ENCODE measurements around the gene ZNF582. TPM values are rescaled to one million over a fixed set of nuclear protein-coding genes. Genes with fewer than 3 reads are reported as not detected.
A peak's percentile ranks its signal among the peaks of the same experiment; 100 is the strongest.

Gene ZNF582
- total RNA-seq, 1 donor: 2.2 TPM

DNA sequence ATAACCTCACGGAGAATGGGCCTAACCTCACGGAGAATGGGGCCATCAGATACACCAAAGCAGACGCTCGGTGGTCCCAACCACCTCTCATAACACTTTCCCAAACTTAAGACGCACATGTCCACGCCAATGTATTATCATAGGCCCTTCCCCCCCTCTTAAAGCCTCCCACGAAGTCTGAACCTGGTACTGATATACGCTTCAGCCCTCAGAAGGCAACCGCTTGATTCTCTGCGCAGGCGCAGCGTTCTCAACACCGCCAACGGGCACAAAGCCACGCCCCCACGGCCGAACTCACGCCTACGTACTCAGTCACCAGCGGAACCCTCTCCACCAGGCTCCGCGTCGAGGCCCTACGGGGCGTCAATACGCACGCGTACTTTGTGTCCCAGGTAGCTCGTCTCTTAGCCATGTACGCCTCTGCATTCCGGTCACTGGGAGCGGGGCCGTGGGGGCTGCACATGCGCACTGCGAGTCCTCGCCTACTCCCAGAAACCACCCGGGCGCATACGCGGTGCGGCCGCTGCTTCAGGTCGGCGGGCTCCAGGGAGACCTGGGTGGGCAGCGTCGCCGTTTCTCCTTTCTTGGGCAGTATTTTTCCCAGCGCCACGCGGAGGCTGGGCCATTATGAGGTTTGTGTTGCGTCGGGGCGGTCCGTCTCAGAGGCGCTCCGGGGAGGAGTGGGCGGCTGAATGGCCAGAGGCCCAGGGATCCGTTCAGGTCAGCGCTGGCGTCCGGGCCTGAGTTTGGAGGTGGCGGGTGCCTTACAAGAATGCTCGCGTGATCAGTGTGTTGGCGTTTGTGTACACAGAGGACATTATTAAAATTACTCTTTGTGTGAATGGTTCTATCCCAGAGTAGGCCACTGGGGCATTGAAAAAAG is 25.3 kb downstream of the ZNF582 start:
- Histone ChIP-seq H2AFZ (ENCODE audit: low read length) (peak overlapping the region; percentile 85), H3K27ac (ENCODE audit: low read depth, low read length) (peak overlapping the region; percentile 74), H4K20me1 (ENCODE audit: insufficient read depth, low read length) (no peaks in the 10 kb centered on the region), H3K4me1 (ENCODE audit: insufficient read depth, low read length) (peaks cover 10% of the 10 kb centered on the region), H3K79me2 (ENCODE audit: insufficient read depth, low read length) (peaks cover 24% of the 10 kb centered on the region), H3K4me3 (ENCODE audit: insufficient read depth, low read length) (peak overlapping the region; percentile 85), H3K27me3 (ENCODE audit: insufficient read depth, low read length) (no peaks in the 10 kb centered on the region), H3K4me2 (ENCODE audit: insufficient read depth, low read length) (peak overlapping the region; percentile 90), H3K9me3 (ENCODE audit: low read depth, low read length) (no peaks in the 10 kb centered on the region), H3K36me3 (ENCODE audit: insufficient read depth, low read length) (peaks cover 24% of the 10 kb centered on the region)
- DNase-seq (ENCODE audit: insufficient read length, low spot score, missing footprints): peak; percentile 94
- TF ChIP-seq, protein P1, sequence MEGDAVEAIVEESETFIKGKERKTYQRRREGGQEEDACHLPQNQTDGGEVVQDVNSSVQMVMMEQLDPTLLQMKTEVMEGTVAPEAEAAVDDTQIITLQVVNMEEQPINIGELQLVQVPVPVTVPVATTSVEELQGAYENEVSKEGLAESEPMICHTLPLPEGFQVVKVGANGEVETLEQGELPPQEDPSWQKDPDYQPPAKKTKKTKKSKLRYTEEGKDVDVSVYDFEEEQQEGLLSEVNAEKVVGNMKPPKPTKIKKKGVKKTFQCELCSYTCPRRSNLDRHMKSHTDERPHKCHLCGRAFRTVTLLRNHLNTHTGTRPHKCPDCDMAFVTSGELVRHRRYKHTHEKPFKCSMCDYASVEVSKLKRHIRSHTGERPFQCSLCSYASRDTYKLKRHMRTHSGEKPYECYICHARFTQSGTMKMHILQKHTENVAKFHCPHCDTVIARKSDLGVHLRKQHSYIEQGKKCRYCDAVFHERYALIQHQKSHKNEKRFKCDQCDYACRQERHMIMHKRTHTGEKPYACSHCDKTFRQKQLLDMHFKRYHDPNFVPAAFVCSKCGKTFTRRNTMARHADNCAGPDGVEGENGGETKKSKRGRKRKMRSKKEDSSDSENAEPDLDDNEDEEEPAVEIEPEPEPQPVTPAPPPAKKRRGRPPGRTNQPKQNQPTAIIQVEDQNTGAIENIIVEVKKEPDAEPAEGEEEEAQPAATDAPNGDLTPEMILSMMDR (IDR thresholded peaks at IDR 0.05; ENCODE audit: extremely low read depth, low read depth, low read length): no peak

DNA sequence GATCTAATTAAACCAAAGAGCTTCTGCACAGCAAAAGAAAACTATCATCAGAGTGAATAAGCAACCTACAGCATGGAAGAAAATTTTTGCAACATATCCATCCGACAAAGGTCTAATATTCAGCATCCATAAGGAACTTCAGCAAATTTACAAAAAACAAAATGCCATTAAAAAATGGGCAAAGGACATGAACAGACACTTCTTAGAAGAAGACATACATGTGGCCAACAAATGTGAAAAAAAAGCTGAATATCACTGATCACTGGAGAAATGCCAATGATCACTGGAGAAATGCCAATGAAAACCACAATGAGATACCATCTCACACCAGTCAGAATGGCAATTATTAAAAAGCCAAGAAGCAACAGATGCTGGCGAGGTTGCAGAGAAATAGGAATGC is 32.5 kb downstream of the ZNF582 start:
- no peaks in the 10 kb centered on the region for H3K27me3 ChIP-seq (ENCODE audit: insufficient read depth, low read length)

DNA sequence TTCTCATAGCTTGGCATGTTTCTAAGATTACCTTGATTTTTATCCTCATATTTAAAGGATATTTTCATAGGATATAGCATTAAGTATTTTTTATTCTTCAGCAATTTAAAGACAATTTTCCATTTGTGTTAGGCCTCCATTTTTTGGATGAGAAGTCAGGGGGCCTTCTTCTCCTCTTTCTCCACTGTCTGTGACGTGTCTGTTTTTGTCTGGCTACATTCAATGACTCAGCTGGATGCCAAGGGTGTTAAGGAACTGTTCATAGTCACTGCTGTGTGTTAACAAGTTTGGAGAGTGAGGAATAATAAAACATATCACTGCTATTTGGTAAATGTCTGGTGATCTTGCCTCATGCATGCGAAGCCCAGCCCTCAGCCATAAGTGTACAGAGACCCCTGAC is 36.4 kb downstream of the ZNF582 start:
- Histone ChIP-seq H2AFZ (ENCODE audit: low read length) (no peak overlapping the region), H3K79me2 (ENCODE audit: insufficient read depth, low read length) (no peaks in the 10 kb centered on the region), H4K20me1 (ENCODE audit: insufficient read depth, low read length) (no peaks in the 10 kb centered on the region), H3K27me3 (ENCODE audit: insufficient read depth, low read length) (no peaks in the 10 kb centered on the region), H3K4me2 (ENCODE audit: insufficient read depth, low read length) (no peak overlapping the region), H3K4me3 (ENCODE audit: insufficient read depth, low read length) (no peak overlapping the region), H3K4me1 (ENCODE audit: insufficient read depth, low read length) (no peaks in the 10 kb centered on the region), H3K27ac (ENCODE audit: low read depth, low read length) (no peak overlapping the region), H3K36me3 (ENCODE audit: insufficient read depth, low read length) (no peaks in the 10 kb centered on the region), H3K9me3 (ENCODE audit: low read depth, low read length) (no peaks in the 10 kb centered on the region)
- no peak for DNase-seq (ENCODE audit: insufficient read length, low spot score, missing footprints)
- TF ChIP-seq, protein P1 (IDR thresholded peaks at IDR 0.05; ENCODE audit: extremely low read depth, low read depth, low read length): no peak

More for the DNA sequence above, 32.5 kb downstream of the ZNF582 start:
- no peak overlapping the region for H3K27ac ChIP-seq (ENCODE audit: low read depth, low read length)
- DNase-seq (ENCODE audit: insufficient read length, low spot score, missing footprints): no peak
- H3K4me3 ChIP-seq (ENCODE audit: insufficient read depth, low read length): no peak overlapping the region
- no peak overlapping the region for H3K4me2 ChIP-seq (ENCODE audit: insufficient read depth, low read length)
- no peaks in the 10 kb centered on the region for H3K79me2 ChIP-seq (ENCODE audit: insufficient read depth, low read length)
- no peaks in the 10 kb centered on the region for H3K4me1 ChIP-seq (ENCODE audit: insufficient read depth, low read length)
- no peaks in the 10 kb centered on the region for H3K9me3 ChIP-seq (ENCODE audit: low read depth, low read length)
- no peaks in the 10 kb centered on the region for H4K20me1 ChIP-seq (ENCODE audit: insufficient read depth, low read length)
- H2AFZ ChIP-seq (ENCODE audit: low read length): no peak overlapping the region
- H3K36me3 ChIP-seq (ENCODE audit: insufficient read depth, low read length): no peaks in the 10 kb centered on the region
- TF ChIP-seq, protein P1 (IDR thresholded peaks at IDR 0.05; ENCODE audit: extremely low read depth, low read depth, low read length): no peak

DNA sequence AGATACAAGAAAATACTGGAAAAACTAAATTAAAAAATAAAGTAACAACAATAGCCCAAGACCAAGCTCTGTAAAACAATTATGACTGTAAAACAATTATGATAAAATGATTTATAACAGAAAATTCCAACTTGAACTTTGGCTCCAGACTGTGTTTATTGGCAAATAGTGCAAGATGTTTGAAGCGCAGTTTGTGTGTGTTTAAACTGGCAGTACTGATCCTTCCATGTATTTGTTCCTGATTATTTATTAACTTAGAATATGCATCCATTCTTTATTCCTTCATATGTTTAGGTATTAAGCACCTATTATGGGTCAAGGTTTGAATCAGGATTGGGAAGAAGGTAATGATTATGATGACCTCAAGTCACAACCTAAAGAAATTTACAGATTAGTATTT is 37.8 kb downstream of the ZNF582 start:
- Histone ChIP-seq H3K27ac (ENCODE audit: low read depth, low read length) (no peak overlapping the region), H3K4me1 (ENCODE audit: insufficient read depth, low read length) (no peaks in the 10 kb centered on the region), H3K27me3 (ENCODE audit: insufficient read depth, low read length) (no peaks in the 10 kb centered on the region), H3K9me3 (ENCODE audit: low read depth, low read length) (no peaks in the 10 kb centered on the region), H3K79me2 (ENCODE audit: insufficient read depth, low read length) (no peaks in the 10 kb centered on the region), H3K36me3 (ENCODE audit: insufficient read depth, low read length) (no peaks in the 10 kb centered on the region), H4K20me1 (ENCODE audit: insufficient read depth, low read length) (no peaks in the 10 kb centered on the region), H3K4me2 (ENCODE audit: insufficient read depth, low read length) (no peak overlapping the region), H2AFZ (ENCODE audit: low read length) (no peak overlapping the region), H3K4me3 (ENCODE audit: insufficient read depth, low read length) (no peak overlapping the region)
- no peak for DNase-seq (ENCODE audit: insufficient read length, low spot score, missing footprints)
- TF ChIP-seq, protein P1 (IDR thresholded peaks at IDR 0.05; ENCODE audit: extremely low read depth, low read depth, low read length): no peak
